ENCODE measurements around the gene TTC28.
"Not testable (repeated sequence)": the region's sequence is repeated elsewhere in the genome, so short reads cannot be mapped to it uniquely, and the experiment has no call there.

Gene TTC28

DNA sequence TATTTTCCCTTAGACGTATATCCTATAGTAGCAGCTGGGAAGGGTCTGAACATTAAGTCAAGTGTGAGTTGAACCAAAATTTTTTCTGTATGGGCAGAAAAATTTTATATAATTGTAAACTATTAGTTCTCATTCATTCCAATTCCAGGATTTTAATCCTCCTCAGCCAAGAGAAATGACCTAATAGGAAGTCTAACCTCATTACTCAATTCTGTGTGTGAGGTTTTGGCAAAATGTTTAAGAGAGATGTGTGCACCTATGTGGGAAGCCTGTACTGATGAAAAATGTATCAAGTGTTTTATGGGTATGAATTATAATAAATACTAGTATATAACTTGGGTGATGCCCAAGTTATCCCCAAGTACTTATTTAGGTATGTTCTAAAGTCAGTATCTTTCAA lies 449.0 kb downstream of the TTC28 start:
- no peaks in the 10 kb centered on the region for H3K36me3 ChIP-seq (ENCODE audit: control insufficient read depth, insufficient read depth, low read length)
- H3K9ac ChIP-seq (ENCODE audit: low read length), result no peak overlapping the region
- no peaks in the 10 kb centered on the region for H3K4me1 ChIP-seq (ENCODE audit: control insufficient read depth, insufficient read depth, low read length)
- H3K9me3 ChIP-seq (ENCODE audit: control insufficient read depth, low read length), result no peaks in the 10 kb centered on the region
- no peaks in the 10 kb centered on the region for H3K27me3 ChIP-seq (ENCODE audit: control insufficient read depth, insufficient read depth, low read length)
- no peak overlapping the region for H3K4me3 ChIP-seq (ENCODE audit: low read length)

DNA sequence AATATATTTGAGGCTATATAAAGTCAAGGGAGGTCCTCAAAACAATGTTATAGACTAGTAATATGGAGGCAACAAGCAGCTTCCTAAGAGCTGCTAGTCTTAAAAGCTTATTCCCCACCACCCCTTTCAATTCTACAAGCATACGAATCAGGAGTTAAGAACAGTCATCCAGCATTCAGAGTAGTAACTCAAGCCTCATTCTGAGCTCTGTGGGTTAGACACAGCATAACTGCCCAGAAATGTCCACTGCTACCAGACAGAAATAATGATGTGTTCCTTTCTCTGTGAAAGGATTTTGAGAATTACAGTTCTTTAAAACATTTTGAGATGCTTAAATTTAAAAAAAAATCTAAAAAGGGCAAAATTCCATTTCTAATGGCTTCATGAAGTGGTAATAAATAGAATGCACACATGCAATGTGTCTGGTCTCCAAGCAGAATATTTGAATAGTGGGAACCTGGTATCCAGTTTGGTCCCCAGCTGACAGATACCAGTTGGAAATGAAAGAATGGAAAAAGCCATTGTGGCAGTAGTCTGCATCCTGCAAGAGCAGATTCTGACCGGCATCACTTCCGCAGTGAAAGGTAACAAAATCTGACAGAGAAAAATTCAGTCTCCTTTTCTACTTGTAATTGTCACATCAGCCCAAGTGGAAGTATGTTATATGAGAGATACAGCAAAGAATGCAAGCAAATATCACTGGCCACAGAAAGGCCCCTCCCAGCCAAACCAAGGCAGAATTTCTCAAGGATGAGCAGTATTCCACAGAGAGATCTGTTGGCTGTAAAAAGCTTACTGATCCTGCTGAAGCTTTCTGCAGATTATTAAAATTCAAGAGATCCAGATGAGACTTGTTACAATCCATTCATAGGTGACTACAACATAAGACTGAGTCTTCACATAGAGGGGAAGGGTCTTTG lies 449.8 kb downstream of the TTC28 start:
- Histone ChIP-seq H3K4me3 (ENCODE audit: low read length) (no peak overlapping the region), H3K9ac (ENCODE audit: low read length) (no peak overlapping the region), H3K9me3 (ENCODE audit: control insufficient read depth, low read length) (no peaks in the 10 kb centered on the region), H3K36me3 (ENCODE audit: control insufficient read depth, insufficient read depth, low read length) (no peaks in the 10 kb centered on the region), H3K4me1 (ENCODE audit: control insufficient read depth, insufficient read depth, low read length) (no peaks in the 10 kb centered on the region), H3K27me3 (ENCODE audit: control insufficient read depth, insufficient read depth, low read length) (no peaks in the 10 kb centered on the region)

DNA sequence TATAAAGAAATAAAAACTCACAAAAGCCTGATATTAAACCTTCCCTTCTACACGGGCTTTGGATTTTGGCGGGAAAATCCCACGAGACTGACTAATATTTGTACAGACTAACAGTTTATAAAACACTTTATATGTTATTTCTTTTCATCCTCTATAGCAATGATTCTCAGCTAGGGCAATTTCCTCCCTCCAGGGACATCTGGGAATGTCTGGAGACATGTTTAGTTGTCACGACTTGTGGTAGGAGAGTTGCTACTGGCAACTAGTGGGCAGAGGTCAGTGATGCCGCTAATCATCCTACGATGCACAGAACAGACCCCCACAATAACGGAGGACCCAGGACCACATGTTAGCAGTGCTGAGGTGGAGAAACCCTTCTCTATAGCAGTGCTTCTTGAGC lies 455.8 kb downstream of the TTC28 start:
- Histone ChIP-seq H3K9ac (ENCODE audit: low read length) (no peak overlapping the region), H3K36me3 (ENCODE audit: control insufficient read depth, insufficient read depth, low read length) (no peaks in the 10 kb centered on the region), H3K27me3 (ENCODE audit: control insufficient read depth, insufficient read depth, low read length) (no peaks in the 10 kb centered on the region), H3K9me3 (ENCODE audit: control insufficient read depth, low read length) (no peaks in the 10 kb centered on the region), H3K4me3 (ENCODE audit: low read length) (no peak overlapping the region), H3K4me1 (ENCODE audit: control insufficient read depth, insufficient read depth, low read length) (no peaks in the 10 kb centered on the region)

DNA sequence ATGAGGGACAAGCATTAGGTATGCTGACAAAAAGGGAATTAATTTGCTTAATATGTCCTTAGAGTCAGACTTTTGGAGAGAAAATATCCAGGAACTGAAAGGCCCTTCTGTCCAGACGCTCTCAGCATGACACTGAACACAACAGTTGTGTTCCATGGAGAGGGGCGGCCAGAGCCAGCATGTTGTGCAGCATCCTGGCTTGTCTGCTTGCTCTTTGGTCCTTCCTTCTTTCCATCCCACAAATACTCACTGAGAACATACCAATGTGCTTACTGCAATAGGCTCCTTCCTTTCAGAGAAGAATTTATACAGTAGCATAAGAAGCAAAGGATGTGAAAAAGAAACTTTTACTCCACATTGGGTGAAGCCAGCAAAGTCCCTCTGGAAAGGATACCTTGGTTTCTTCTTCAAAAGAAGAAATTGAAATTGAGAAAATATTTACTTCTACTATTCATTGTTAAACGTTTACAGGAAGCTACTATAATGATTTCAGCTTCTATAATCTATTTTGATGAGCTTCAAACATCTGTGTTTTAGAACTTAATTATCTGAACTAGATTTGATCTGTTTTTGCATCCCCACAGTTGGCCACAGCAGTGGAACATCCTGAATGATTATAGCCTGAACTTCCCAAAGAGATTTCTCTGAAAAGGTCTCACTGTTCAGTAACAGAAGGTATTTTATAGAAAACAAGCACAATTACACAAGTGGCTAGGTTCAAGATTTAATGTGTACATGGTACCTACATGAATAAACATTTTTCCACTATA lies 456.5 kb downstream of the TTC28 start:
- Histone ChIP-seq H3K9me3 (ENCODE audit: control insufficient read depth, low read length) (no peaks in the 10 kb centered on the region), H3K36me3 (ENCODE audit: control insufficient read depth, insufficient read depth, low read length) (no peaks in the 10 kb centered on the region), H3K9ac (ENCODE audit: low read length) (no peak overlapping the region), H3K4me1 (ENCODE audit: control insufficient read depth, insufficient read depth, low read length) (no peaks in the 10 kb centered on the region), H3K27me3 (ENCODE audit: control insufficient read depth, insufficient read depth, low read length) (no peaks in the 10 kb centered on the region), H3K4me3 (ENCODE audit: low read length) (no peak overlapping the region)

DNA sequence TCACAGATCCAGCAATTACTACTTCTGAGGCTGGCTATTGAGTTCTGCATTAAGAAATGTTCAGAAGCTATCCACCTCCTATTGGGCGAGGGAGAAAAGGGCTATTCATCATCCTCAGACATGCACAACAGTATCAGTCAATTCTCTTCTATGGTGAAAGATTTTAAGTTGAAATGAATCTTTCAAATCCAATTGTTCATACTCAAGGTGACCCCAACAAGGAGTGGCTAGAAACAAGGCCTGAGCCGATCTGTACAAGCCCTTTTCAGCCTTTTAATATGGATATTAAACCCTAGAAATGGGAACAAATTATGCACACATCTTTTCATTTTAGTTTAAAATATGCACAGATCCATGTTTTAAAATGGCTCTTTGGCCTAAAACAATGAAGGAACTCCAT lies 457.1 kb downstream of the TTC28 start:
- no peaks in the 10 kb centered on the region for H3K9me3 ChIP-seq (ENCODE audit: control insufficient read depth, low read length)
- H3K9ac ChIP-seq (ENCODE audit: low read length), result no peak overlapping the region
- H3K4me3 ChIP-seq (ENCODE audit: low read length), result no peak overlapping the region

DNA sequence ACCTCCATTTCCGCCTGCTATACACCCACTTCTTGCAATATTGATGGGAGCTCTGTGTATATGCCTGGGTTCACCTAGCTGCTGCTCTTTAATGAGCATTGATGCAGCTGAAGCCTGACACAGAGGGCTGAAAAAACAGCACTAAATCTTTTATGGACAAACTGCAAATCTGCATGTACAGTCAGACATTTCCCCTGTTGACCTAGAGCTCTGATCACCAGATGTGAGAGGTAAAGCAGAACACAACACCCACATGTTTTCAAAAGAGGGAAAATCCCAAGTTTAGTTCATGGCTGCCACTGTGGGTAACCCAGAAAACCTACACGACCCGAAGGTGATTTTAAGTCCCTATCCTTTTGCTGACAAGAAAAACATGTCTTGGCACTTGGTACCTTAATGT lies 457.6 kb downstream of the TTC28 start:
- Histone ChIP-seq H3K4me3 (ENCODE audit: low read length) (no peak overlapping the region), H3K4me1 (ENCODE audit: control insufficient read depth, insufficient read depth, low read length) (no peaks in the 10 kb centered on the region), H3K27me3 (ENCODE audit: control insufficient read depth, insufficient read depth, low read length) (no peaks in the 10 kb centered on the region), H3K9me3 (ENCODE audit: control insufficient read depth, low read length) (no peaks in the 10 kb centered on the region), H3K36me3 (ENCODE audit: control insufficient read depth, insufficient read depth, low read length) (no peaks in the 10 kb centered on the region), H3K9ac (ENCODE audit: low read length) (no peak overlapping the region)

More for the DNA sequence above, 457.1 kb downstream of the TTC28 start:
- no peaks in the 10 kb centered on the region for H3K4me1 ChIP-seq (ENCODE audit: control insufficient read depth, insufficient read depth, low read length)
- H3K27me3 ChIP-seq (ENCODE audit: control insufficient read depth, insufficient read depth, low read length), result no peaks in the 10 kb centered on the region
- no peaks in the 10 kb centered on the region for H3K36me3 ChIP-seq (ENCODE audit: control insufficient read depth, insufficient read depth, low read length)

DNA sequence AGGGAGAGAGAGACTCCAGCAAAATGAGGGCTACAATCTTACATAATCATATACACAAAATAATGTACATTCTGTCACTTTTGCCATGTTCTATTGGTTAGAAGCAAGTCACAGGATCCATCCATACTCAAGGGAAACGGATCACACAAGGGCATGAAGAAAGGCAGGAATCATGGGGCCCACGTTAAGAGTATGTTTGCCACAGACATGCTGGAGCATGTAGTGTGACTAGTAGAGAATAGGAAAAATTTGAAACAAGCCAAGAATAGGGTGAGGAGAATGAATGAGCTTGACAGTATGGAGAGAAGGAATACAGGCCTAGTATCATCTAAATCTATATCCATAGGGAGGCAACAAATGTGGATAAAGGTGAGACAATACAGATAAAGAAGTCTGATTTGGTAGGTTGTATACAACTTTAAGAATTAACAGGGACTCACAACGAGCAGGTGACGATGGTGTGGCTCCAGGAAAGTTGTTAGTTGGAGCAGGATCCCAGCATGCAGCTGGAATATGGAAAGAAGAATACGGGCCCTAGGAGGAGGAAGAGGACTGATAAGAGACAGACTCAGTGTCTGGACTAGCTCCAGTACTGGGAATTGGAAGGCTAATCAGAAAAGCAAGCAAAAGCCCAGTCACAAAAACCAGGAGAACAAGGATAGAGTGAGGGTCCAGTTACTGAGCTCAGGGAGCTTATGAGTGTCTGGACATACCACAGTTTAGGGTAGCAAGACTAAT lies 458.8 kb downstream of the TTC28 start:
- no peaks in the 10 kb centered on the region for H3K9me3 ChIP-seq (ENCODE audit: control insufficient read depth, low read length)
- no peak overlapping the region for H3K9ac ChIP-seq (ENCODE audit: low read length)
- no peak overlapping the region for H3K4me3 ChIP-seq (ENCODE audit: low read length)
- no peaks in the 10 kb centered on the region for H3K36me3 ChIP-seq (ENCODE audit: control insufficient read depth, insufficient read depth, low read length)
- no peaks in the 10 kb centered on the region for H3K27me3 ChIP-seq (ENCODE audit: control insufficient read depth, insufficient read depth, low read length)
- H3K4me1 ChIP-seq (ENCODE audit: control insufficient read depth, insufficient read depth, low read length), result no peaks in the 10 kb centered on the region

DNA sequence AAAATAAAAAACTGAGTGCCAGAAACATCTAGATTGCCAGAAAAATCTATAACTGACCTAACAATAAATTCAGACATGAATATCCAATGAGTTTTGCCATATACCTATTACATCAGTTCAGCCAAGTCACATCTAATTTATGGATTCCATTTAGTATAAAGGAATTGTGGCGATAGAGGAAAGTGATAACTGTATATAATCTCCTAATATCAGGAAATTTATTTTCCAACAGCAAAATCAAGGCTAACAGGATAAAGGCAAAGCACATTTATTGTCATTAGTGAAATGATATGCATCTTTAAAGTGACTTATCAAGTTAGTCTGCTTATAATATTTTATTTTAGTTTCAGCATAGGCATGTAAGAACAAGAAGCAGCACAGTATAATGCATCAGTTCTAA lies 462.4 kb downstream of the TTC28 start:
- Histone ChIP-seq H3K4me3 (ENCODE audit: low read length) (no peak overlapping the region), H3K27me3 (ENCODE audit: control insufficient read depth, insufficient read depth, low read length) (no peaks in the 10 kb centered on the region)

DNA sequence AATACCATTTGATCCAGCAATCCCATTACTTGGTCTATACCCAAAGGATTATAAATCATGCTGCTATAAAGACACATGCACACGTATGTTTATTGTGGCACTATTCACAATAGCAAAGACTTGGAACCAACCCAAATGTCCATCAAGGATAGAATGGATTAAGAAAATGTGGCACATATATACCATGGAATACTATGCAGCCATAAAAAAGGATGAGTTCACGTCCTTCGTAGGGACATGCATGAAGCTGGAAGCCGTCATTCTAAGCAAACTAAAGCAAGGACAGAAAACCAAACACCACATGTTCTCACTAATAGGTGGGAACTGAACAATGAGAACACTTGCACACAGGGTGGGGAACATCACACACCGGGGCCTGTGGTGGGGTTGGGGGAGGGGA lies 464.9 kb downstream of the TTC28 start:
- not testable (repeated sequence) for H3K4me1 ChIP-seq (ENCODE audit: control insufficient read depth, insufficient read depth, low read length); H3K4me3 ChIP-seq (ENCODE audit: low read length); H3K36me3 ChIP-seq (ENCODE audit: control insufficient read depth, insufficient read depth, low read length); H3K9ac ChIP-seq (ENCODE audit: low read length); H3K9me3 ChIP-seq (ENCODE audit: control insufficient read depth, low read length); H3K27me3 ChIP-seq (ENCODE audit: control insufficient read depth, insufficient read depth, low read length)

More for the DNA sequence above, 462.4 kb downstream of the TTC28 start:
- Histone ChIP-seq H3K9me3 (ENCODE audit: control insufficient read depth, low read length) (no peaks in the 10 kb centered on the region), H3K36me3 (ENCODE audit: control insufficient read depth, insufficient read depth, low read length) (no peaks in the 10 kb centered on the region), H3K4me1 (ENCODE audit: control insufficient read depth, insufficient read depth, low read length) (no peaks in the 10 kb centered on the region), H3K9ac (ENCODE audit: low read length) (no peak overlapping the region)

DNA sequence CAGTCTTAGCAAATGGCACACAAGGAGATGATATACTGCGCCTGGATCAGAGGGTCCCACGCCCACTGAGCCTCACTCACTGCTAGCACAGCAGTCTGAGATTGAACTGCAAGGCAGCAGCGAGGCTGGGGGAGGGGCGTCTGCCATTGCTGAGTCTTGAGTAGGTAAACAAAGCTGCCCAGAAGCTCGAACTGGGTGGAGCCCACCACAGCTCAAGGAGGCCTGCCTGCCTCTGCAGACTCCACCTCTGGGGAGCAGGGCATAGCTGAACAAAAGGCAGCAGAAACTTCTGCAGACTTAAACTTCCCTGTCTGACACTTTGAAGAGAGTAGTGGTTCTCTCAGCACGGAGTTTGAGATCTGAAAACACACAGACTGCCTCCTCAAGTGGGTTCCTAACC lies 470.2 kb downstream of the TTC28 start:
- H3K9me3 ChIP-seq (ENCODE audit: control insufficient read depth, low read length); H3K36me3 ChIP-seq (ENCODE audit: control insufficient read depth, insufficient read depth, low read length); H3K4me3 ChIP-seq (ENCODE audit: low read length); H3K27me3 ChIP-seq (ENCODE audit: control insufficient read depth, insufficient read depth, low read length); H3K9ac ChIP-seq (ENCODE audit: low read length); H3K4me1 ChIP-seq (ENCODE audit: control insufficient read depth, insufficient read depth, low read length): not testable (repeated sequence)

DNA sequence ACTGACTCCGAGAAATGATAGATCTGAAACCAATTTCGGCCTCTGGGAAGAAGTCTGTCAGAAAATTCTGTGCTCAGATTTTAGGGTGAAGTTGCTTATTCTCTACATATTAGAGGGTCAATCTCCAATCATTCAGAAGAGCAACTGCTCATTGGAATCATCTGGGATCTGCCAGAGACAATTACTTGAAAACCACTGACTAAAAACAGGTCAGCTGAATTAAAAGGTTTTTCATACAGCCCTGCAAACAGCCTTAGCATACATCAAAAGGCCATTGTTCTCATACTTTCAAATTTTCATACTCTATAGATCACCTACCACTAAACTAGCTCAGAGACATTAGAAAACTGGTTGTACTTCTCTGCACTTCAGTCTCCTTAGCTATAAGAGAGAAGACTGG lies 470.9 kb downstream of the TTC28 start:
- Histone ChIP-seq H3K4me1 (ENCODE audit: control insufficient read depth, insufficient read depth, low read length) (no peaks in the 10 kb centered on the region), H3K9ac (ENCODE audit: low read length) (no peak overlapping the region), H3K27me3 (ENCODE audit: control insufficient read depth, insufficient read depth, low read length) (no peaks in the 10 kb centered on the region), H3K4me3 (ENCODE audit: low read length) (no peak overlapping the region), H3K36me3 (ENCODE audit: control insufficient read depth, insufficient read depth, low read length) (no peaks in the 10 kb centered on the region), H3K9me3 (ENCODE audit: control insufficient read depth, low read length) (no peaks in the 10 kb centered on the region)

DNA sequence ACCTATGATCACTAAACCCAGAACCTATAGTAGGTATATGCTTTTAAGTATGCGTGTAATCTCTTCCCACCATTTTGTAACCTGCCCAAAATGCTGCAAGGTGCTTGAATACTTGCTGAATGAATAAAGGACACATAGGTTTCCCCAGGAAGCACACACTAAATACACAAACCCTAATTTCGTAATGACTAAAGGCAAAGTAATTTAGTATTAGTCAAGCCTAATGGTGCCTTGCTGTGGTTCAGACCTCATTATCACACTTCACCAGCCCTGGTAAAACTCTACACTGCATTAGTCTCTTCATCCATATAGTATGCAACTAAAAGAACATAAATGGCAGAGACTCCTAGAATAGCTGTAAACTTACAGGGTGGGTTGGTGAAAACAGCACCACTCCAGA lies 471.6 kb downstream of the TTC28 start:
- Histone ChIP-seq H3K27me3 (ENCODE audit: control insufficient read depth, insufficient read depth, low read length) (no peaks in the 10 kb centered on the region), H3K4me3 (ENCODE audit: low read length) (no peak overlapping the region), H3K9ac (ENCODE audit: low read length) (no peak overlapping the region), H3K4me1 (ENCODE audit: control insufficient read depth, insufficient read depth, low read length) (no peaks in the 10 kb centered on the region), H3K36me3 (ENCODE audit: control insufficient read depth, insufficient read depth, low read length) (no peaks in the 10 kb centered on the region), H3K9me3 (ENCODE audit: control insufficient read depth, low read length) (no peaks in the 10 kb centered on the region)
